Transverse colon (tissue), 4 donors: ENCODE data around the gene C9orf85. TPM values are rescaled to one million over a fixed set of nuclear protein-coding genes. Genes with fewer than 3 reads are reported as not detected.

ENCODE experiments used
- DNase-seq: peaks from one replicate; pipeline ENCODE4 v3.0.0-alpha.2; 2019
- H3K27ac ChIP-seq, 4 donors: fragments of 200-600 bp; sonication (generic); 2 replicates each; pipeline ENCODE4 v1.5.1; 2016 to 2018; ENCODE audit warnings: inconsistent platforms in 4 of 4
- H3K27me3 ChIP-seq: fragments of 200-600 bp; sonication (generic); 2 replicates; pipeline ENCODE4 v1.5.1; 2017; ENCODE audit warnings: inconsistent platforms
- H3K36me3 ChIP-seq, 4 donors: fragments of 200-600 bp; sonication (generic); 2 replicates each; pipeline ENCODE4 v1.5.1; 2017 to 2019; ENCODE audit warnings: inconsistent platforms in 4 of 4
- H3K4me1 ChIP-seq, 4 donors: fragments of 200-600 bp; sonication (generic); 2 replicates each; pipeline ENCODE4 v1.5.1; 2017 to 2020; ENCODE audit warnings: inconsistent platforms in 4 of 4
- H3K4me3 ChIP-seq, 4 donors: fragments of 200-600 bp; sonication (generic); 1 replicate in 1 of 4; 2 replicates in 3 of 4; pipeline versions ENCODE4 v1.5.1 to v1.6.1; 2017 to 2019; ENCODE audit warnings: inconsistent platforms in 4 of 4
- H3K9me3 ChIP-seq, 2 donors: fragments of 200-600 bp; sonication (generic); 2 replicates each; pipeline ENCODE4 v1.5.1; 2017 to 2019; ENCODE audit warnings: inconsistent platforms in 2 of 2
- EP300 ChIP-seq: sonication (generic); formaldehyde crosslinking; IDR thresholded peaks from one replicate; pipeline ENCODE4 v1.6.1; 2017; ENCODE audit warnings: antibody characterized with exemption, low read depth
- POLR2A ChIP-seq: fragments of 450-650 bp; IDR thresholded peaks from one replicate; pipeline ENCODE4 v1.6.1; 2016; ENCODE audit warnings: antibody characterized with exemption, mild to moderate bottlenecking, moderate library complexity
- POLR2AphosphoS5 ChIP-seq, 3 donors: sonication (generic); formaldehyde crosslinking; IDR thresholded peaks; one replicate each; pipeline ENCODE4 v1.6.1; 2016; ENCODE audit warnings: antibody characterized with exemption in 3 of 3
- WGBS, 2 donors: methylation state at CpG; one replicate each; pipeline ENCODE4 v1.1.5; 2018; ENCODE audit warnings: low coverage in 1 of 2; 5-methylcytosine and 5-hydroxymethylcytosine counted together
- in situ Hi-C, 4 donors: fragments of 200-750 bp; cut with MboI; loops; one replicate each; pipeline versions ENCODE4 v1.15.0 to v1.15.1; 2017; ENCODE audit warnings: low sequenced_read_pairs in 3 of 4, low pct_ligation_motif_present in 1 of 4, low pct_unique_long_range_greater_than_20kb in 1 of 4
- intact Hi-C: fragments of 100-400 bp; cut with DNase I; formaldehyde crosslinking; loops from one replicate; pipeline ENCODE4 v1.15.1; 2023; ENCODE audit warnings: low total_unique reads
- total RNA-seq, 4 donors: library from RNA; depleted of rRNA; stranded (reverse); fragments of >200 nt; gene quantifications; one replicate each; pipeline ENCODE4 v1.1.0, GENCODE V29; 2016
- TF ChIP-seq, protein P1 (sequence below), 5 experiments: fragments of 200-600 bp in 3 of 5; fragments of 450-650 bp in 2 of 5; sonication (generic) in 3 of 5; IDR thresholded peaks; 1 replicate in 2 of 5; 2 replicates in 3 of 5; pipeline ENCODE4 v1.5.1; 2016 to 2017; ENCODE audit warnings: antibody characterized with exemption in 5 of 5, inconsistent platforms in 3 of 5, mild to moderate bottlenecking in 2 of 5, moderate library complexity in 1 of 5

Gene C9orf85
- total RNA-seq, 4 donors from 2014 or later: 3.0 to 14.9 (median 9.8) TPM

DNA sequence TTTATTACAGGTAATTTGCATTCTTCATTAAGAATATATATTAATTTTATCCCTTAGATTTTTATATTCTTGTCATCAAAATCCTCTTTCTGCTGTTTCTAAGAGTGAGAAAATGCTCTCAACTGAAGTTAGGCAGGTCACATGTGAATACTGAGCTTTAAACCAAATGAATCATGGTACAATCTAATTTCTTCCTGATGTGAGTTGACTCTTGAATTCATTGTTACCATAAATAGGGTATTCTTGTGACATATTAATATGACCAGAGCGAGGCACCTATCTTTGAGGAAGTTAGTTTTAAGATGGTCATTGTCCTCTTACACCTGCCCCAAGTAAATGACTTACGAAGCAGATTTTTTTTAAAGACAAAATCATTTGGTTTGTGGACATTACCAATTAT is 17.4 kb downstream of the C9orf85 start:
- TF ChIP-seq POLR2AphosphoS5 (IDR thresholded peaks at IDR 0.05) (no peak), POLR2A (no peak), EP300 (no peak)
- TF ChIP-seq, protein P1, sequence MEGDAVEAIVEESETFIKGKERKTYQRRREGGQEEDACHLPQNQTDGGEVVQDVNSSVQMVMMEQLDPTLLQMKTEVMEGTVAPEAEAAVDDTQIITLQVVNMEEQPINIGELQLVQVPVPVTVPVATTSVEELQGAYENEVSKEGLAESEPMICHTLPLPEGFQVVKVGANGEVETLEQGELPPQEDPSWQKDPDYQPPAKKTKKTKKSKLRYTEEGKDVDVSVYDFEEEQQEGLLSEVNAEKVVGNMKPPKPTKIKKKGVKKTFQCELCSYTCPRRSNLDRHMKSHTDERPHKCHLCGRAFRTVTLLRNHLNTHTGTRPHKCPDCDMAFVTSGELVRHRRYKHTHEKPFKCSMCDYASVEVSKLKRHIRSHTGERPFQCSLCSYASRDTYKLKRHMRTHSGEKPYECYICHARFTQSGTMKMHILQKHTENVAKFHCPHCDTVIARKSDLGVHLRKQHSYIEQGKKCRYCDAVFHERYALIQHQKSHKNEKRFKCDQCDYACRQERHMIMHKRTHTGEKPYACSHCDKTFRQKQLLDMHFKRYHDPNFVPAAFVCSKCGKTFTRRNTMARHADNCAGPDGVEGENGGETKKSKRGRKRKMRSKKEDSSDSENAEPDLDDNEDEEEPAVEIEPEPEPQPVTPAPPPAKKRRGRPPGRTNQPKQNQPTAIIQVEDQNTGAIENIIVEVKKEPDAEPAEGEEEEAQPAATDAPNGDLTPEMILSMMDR (IDR thresholded peaks at IDR 0.05): no peak
- 77 to 86% methylated on average over 2 of the region's 2 CpGs for WGBS, 2 donors
- no peaks in the 10 kb centered on the region for H3K9me3 ChIP-seq
- no peak for DNase-seq
- in situ Hi-C loops: no loop called here
- peaks cover 0 to 31% (median 8%) of the 10 kb centered on the region in 4 donors for H3K4me1 ChIP-seq
- H3K27me3 ChIP-seq: no peaks in the 10 kb centered on the region
- H3K36me3 ChIP-seq: no peaks in the 10 kb centered on the region
- intact Hi-C loops: no loop called here
- no peak overlapping the region for H3K4me3 ChIP-seq
- no peak overlapping the region for H3K27ac ChIP-seq

DNA sequence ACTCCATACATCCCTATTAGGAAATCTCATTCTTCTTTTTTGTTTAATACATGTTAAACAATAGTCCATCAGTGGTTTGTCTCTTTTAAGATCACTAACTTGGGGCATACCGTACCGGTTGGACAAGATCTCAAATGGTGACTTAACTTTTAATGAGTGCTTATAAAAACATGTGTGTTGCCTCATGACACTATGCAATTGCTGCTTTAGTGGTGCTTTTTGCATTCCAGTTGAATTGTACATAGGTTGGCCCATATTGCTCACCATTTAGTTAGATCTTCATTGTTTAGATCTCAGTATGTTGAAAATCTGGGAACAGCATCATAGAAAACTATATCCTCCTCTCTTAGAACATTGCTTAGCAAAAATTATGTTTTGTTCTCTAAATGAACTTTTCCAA is 17.8 kb downstream of the C9orf85 start:
- no peak overlapping the region for H3K4me3 ChIP-seq
- peaks cover 0 to 31% (median 8%) of the 10 kb centered on the region in 4 donors for H3K4me1 ChIP-seq
- in situ Hi-C loops (no loop called here), intact Hi-C loops (no loop called here)
- TF ChIP-seq POLR2A (no peak), EP300 (no peak), POLR2AphosphoS5 (IDR thresholded peaks at IDR 0.05) (no peak)
- TF ChIP-seq, protein P1 (IDR thresholded peaks at IDR 0.05): no peak
- H3K27me3 ChIP-seq: no peaks in the 10 kb centered on the region
- no peaks in the 10 kb centered on the region for H3K36me3 ChIP-seq
- no peak for DNase-seq
- H3K27ac ChIP-seq: no peak overlapping the region
- H3K9me3 ChIP-seq: no peaks in the 10 kb centered on the region
- WGBS, 2 donors: 83 to 88% methylated on average over 2 of the region's 2 CpGs

DNA sequence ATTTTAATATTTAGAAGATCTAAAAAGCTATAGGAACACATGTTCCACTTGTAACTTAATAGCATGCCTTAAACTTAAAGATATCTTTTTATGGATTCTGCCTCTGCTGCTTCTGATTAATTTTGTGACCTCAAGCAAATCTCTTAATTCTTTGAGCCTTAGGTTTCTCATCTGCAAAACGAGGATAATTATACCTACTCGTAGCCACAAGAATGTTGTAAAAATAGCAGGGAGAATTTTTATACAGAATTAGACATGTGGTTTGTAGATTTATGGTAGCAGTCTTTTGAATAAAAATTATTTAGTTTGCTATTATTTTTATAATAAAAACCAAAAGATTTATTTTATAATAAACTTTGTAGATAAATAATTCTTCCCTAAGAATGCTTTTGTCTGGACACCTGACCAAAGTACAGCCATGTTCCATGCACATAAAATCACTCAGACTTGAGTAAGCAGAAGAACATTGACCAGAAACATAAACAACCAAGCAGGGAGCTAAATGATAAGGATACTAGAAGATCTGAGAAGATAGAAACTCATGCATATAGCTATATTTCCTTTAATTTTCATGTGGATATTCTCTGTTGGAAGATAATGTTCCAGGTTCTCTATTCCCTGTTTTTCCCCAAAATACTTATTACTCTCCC is 18.5 kb downstream of the C9orf85 start:
- Histone ChIP-seq H3K36me3 (no peaks in the 10 kb centered on the region), H3K27ac (no peak overlapping the region), H3K9me3 (no peaks in the 10 kb centered on the region), H3K4me1 (peaks cover 0 to 31% (median 8%) of the 10 kb centered on the region in 4 donors), H3K27me3 (no peaks in the 10 kb centered on the region), H3K4me3 (no peak overlapping the region)
- intact Hi-C loops (no loop called here), in situ Hi-C loops (no loop called here)
- WGBS, 2 donors: 60 to 80% methylated on average over 2 of the region's 2 CpGs
- no peak for DNase-seq
- TF ChIP-seq POLR2A (no peak), EP300 (no peak), POLR2AphosphoS5 (IDR thresholded peaks at IDR 0.05) (no peak)
- TF ChIP-seq, protein P1 (IDR thresholded peaks at IDR 0.05): no peak

DNA sequence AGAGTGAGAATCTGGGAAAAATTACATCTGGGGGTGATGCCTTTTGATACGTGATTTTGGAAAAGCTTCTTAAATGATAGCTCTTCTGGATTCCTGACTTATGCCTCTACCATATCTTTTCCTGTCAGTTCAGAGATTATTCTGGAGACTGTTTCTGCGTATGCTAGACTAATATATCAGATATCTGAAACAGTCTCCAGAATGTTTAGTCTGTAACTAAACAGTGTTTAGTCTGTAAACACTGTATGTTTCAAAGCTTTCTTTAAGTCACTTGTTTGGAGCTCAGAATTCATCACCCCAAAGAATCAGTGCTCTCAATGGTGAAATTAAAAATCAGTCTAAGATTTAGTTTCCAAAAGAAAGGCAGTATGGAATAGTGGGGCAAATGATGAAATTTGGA is 19.7 kb downstream of the C9orf85 start:
- H3K4me3 ChIP-seq: no peak overlapping the region
- no peaks in the 10 kb centered on the region for H3K9me3 ChIP-seq
- no peaks in the 10 kb centered on the region for H3K36me3 ChIP-seq
- no peak overlapping the region for H3K27ac ChIP-seq
- in situ Hi-C loops (no loop called here), intact Hi-C loops (no loop called here)
- 75 to 81% methylated on average over 1 to 2 of the region's 2 CpGs for WGBS, 2 donors
- peaks cover 0 to 34% (median 8%) of the 10 kb centered on the region in 4 donors for H3K4me1 ChIP-seq
- H3K27me3 ChIP-seq: no peaks in the 10 kb centered on the region
- TF ChIP-seq POLR2AphosphoS5 (IDR thresholded peaks at IDR 0.05) (no peak), POLR2A (no peak), EP300 (no peak)
- TF ChIP-seq, protein P1 (IDR thresholded peaks at IDR 0.05): no peak
- DNase-seq: no peak
